Measurements from ENCODE around the gene KRT77.

KRT77 gene

DNA sequence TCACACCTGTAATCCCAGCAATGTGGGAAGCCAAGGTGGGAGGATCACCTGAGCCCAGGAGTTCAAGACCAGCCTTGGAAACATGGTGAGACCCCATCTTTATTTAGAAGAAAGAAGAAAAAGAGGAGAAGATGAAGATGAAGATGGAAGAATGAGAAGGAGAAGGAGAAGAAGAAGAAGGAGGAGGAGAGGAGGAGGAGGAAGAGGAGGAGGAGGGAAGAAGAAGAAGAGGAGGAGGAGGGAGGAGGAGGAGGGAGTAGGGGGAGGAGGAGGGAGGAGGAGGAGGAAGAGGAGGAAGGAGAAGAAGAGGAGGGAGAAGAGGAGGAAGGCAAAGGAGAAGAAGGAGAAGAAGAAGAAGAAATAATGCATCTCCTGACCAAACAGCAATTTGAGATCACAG is 14.1 kb downstream of the KRT77 start:
- no peak for DNase-seq (ENCODE audit: insufficient read length, low spot score)
- FAIRE-seq, result no peak
- TF ChIP-seq, protein P1, sequence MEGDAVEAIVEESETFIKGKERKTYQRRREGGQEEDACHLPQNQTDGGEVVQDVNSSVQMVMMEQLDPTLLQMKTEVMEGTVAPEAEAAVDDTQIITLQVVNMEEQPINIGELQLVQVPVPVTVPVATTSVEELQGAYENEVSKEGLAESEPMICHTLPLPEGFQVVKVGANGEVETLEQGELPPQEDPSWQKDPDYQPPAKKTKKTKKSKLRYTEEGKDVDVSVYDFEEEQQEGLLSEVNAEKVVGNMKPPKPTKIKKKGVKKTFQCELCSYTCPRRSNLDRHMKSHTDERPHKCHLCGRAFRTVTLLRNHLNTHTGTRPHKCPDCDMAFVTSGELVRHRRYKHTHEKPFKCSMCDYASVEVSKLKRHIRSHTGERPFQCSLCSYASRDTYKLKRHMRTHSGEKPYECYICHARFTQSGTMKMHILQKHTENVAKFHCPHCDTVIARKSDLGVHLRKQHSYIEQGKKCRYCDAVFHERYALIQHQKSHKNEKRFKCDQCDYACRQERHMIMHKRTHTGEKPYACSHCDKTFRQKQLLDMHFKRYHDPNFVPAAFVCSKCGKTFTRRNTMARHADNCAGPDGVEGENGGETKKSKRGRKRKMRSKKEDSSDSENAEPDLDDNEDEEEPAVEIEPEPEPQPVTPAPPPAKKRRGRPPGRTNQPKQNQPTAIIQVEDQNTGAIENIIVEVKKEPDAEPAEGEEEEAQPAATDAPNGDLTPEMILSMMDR (IDR thresholded peaks at IDR 0.05; ENCODE audit: insufficient read depth, missing control alignments), result no peak

DNA sequence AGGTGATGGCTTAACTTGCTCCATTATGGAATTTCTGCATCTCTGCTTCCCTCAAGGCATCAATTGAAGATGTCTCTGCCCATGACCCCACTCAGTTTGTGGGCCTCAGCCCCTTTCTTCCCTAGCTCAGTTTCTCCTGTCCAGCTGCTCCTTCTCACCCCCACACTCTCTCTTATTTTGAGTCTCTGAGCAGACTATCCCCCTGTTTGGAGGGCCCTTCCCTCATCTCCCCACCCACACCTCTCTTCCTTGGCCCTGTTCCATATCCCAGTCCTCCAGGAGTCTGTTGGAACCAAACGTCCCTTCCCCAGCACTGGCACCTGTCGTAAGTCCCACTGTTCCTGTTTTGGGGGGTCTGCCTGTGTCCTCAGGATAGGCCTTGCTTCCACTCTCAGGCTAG is 14.8 kb downstream of the KRT77 start:
- no peak for DNase-seq (ENCODE audit: insufficient read length, low spot score)
- TF ChIP-seq, protein P1 (IDR thresholded peaks at IDR 0.05; ENCODE audit: insufficient read depth, missing control alignments), result no peak
- no peak for FAIRE-seq

DNA sequence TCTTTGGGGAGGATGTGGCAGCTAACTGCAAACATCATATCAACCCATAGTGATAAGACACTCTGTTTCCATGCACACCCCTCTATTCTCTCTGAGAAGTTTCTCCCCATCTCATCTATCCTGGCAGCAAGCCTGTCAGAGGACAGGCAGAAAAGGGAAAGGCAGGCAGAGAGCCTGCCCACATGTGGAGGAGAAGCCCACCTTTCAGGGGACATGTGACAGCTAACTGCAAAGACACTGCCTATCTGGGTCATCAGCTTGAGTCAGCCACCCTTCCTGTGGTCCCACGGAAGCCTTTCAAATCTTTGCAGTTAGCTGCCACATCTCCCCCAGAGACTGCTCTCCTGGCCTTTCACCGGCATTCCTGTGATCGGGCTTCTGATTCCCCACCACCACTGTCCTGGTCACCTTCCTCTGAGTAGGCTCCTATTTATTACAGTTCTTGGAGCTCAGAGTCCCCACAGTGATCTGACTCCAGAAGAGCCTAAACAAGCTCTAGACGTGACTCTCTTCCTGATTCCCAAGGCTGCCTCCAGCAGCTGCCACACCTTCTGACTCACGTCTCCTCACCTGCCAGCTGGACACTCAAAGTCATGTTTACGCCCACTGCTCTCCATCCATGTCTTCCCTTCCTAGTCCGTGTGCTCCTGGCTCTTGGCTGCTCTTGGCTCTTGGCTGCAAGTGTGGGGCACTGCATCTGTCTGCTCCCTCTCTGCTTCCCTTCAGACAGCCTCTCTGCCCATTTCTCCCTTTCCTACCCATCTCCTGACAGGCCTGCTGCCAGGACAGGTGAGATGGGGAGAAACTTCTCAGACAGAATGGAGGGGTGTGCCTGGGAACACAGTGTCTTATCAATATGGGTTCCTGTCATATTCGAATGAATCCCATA is 15.6 kb downstream of the KRT77 start:
- TF ChIP-seq, protein P1 (IDR thresholded peaks at IDR 0.05; ENCODE audit: insufficient read depth, missing control alignments), result no peak
- DNase-seq (ENCODE audit: insufficient read length, low spot score) (no peak), FAIRE-seq (no peak)

DNA sequence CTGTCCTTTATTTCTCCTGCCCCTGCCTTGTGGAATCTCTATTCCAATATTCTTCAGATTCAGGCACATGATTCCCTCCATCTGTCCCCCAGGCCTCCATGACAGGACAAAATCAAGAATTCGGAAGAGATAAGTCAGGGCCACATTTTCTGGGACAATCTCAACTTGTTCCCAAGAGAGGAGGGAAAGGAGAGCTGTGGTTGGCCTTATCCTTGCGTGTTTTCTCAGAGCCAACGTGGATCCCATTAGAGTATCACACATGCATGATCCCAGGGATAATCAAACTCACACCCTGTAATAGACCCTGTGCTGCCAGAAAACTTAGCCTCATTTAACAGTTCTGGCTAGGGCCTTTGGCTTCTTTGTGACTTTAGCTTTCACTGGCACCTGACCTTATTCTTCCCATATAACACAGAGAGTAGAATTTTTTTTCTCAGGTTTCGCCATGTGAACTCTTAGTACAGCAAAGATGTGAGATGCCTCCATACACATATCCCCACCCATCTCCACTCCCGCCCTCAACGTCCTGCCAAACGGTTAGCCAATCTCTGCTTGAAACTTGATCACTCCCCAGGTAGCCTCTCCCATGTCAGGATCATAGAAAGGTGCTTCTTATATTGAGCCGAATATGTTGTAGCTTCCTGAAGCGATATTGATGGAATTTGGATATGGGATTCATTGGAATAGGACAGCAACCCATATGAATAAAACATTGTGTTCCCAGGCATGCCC is 16.4 kb downstream of the KRT77 start:
- TF ChIP-seq, protein P1 (IDR thresholded peaks at IDR 0.05; ENCODE audit: insufficient read depth, missing control alignments), result no peak
- FAIRE-seq (no peak), DNase-seq (ENCODE audit: insufficient read length, low spot score) (no peak)

DNA sequence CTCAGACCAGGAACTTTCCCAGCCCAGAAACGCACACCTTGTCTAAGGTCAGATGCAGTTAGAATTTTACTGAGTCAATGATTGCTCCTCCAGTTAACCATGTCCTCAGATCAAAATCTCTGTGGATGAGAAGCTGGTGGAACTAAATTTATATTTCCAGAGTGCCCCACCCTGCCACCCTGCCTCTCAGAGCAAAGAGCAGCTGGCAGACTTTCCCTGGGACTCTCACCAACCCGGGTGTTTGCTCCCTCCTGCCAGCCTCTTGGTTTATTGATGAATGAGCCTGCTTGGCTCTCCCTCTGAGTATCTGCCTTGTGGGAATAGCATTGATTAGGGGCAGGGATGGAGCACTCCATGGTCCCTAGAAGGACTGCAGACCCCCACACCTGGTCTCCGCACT is 17.3 kb downstream of the KRT77 start:
- no peak for DNase-seq (ENCODE audit: insufficient read length, low spot score)
- no peak for FAIRE-seq
- TF ChIP-seq, protein P1 (IDR thresholded peaks at IDR 0.05; ENCODE audit: insufficient read depth, missing control alignments), result no peak

DNA sequence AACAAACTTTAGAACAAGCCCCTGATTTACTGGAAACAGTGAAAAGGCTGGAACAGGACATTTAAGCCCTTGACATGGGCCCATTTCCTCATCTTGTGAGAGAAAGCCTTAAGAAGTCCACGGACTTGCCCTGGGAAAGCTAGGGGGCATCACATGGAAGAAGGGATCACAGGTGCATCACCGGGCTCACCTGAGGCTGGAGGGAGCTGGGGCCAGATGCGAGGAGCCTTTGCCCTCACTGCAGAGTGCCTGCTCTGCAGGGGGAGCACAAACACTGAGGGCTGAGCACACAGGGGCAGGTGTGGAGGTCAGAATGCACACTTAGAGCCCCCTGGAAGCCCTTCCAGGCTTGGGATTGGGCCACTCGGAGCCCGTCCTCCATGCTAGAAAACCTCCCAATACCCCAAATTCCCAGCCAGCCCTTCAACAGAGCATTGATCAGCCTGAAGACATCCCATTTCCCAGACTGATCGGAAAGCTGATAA is 17.9 kb downstream of the KRT77 start:
- FAIRE-seq (no peak), DNase-seq (ENCODE audit: insufficient read length, low spot score) (no peak)
- TF ChIP-seq, protein P1 (IDR thresholded peaks at IDR 0.05; ENCODE audit: insufficient read depth, missing control alignments), result no peak
